HuH-7 (cell line): ENCODE measurements around the gene SGIP1.
"Not testable (repeated sequence)": the region's sequence is repeated elsewhere in the genome, so short reads cannot be mapped to it uniquely, and the experiment has no call there.

Experiments
- DNase-seq: peaks from one replicate; pipeline ENCODE4 v3.0.0; 2011; ENCODE audit warnings: low spot score

The SGIP1 gene

GRCh38 chr1:66732407-66733166 is 198.6 kb downstream of the SGIP1 start:
- no peak for DNase-seq

GRCh38 chr1:66733348-66734017 is 199.5 kb downstream of the SGIP1 start:
- DNase-seq, result no peak

- DNase-seq, result not testable (repeated sequence)
Measured at GRCh38 chr1:66734531-66734930, 200.6 kb downstream of the SGIP1 start.

GRCh38 chr1:66737836-66738235 is 203.9 kb downstream of the SGIP1 start:
- DNase-seq, result no peak

GRCh38 chr1:66739401-66740157 is 205.6 kb downstream of the SGIP1 start:
- no peak for DNase-seq

- no peak for DNase-seq
Measured at GRCh38 chr1:66745451-66745850, 211.5 kb downstream of the SGIP1 start.

- no peak for DNase-seq
Measured at GRCh38 chr1:66747501-66747900, 213.5 kb downstream of the SGIP1 start.

- no peak for DNase-seq
Measured at GRCh38 chr1:66750577-66750976, 216.6 kb downstream of the SGIP1 start.

- no peak for DNase-seq
Measured at GRCh38 chr1:66751160-66751559, 217.2 kb downstream of the SGIP1 start.

- no peak for DNase-seq
Measured at GRCh38 chr1:66752000-66752592, 218.1 kb downstream of the SGIP1 start, which contains the start of gene DYNLT5. Gene DYNLT5 (plus strand): TSS chr1:66752459. CDS start chr1:66754659, 2,200 bp downstream.

- DNase-seq, result no peak
Measured at GRCh38 chr1:66752671-66753371, 218.9 kb downstream of the SGIP1 start.

GRCh38 chr1:66757722-66758240 is 223.8 kb downstream of the SGIP1 start:
- DNase-seq, result no peak

- no peak for DNase-seq
Measured at GRCh38 chr1:66758241-66758755, 224.3 kb downstream of the SGIP1 start.

GRCh38 chr1:66760506-66760905 is 226.6 kb downstream of the SGIP1 start:
- DNase-seq, result no peak

GRCh38 chr1:66761221-66761620 is 227.3 kb downstream of the SGIP1 start:
- DNase-seq, result no peak

GRCh38 chr1:66764994-66765578 is 231.1 kb downstream of the SGIP1 start:
- DNase-seq, result peak; percentile 32

- DNase-seq, result no peak
Measured at GRCh38 chr1:66767626-66768025, 233.7 kb downstream of the SGIP1 start.

- no peak for DNase-seq
Measured at GRCh38 chr1:66768965-66769364, 235.0 kb downstream of the SGIP1 start.

GRCh38 chr1:66769512-66770229 is 235.7 kb downstream of the SGIP1 start:
- no peak for DNase-seq

GRCh38 chr1:66770240-66770639 is 236.3 kb downstream of the SGIP1 start:
- no peak for DNase-seq
